Adipose tissue (tissue), 3 donors: Measurements from ENCODE around the gene RRAGD. TPM values are rescaled to one million over a fixed set of nuclear protein-coding genes. Genes with fewer than 3 reads are reported as not detected.

ENCODE experiments used
- H3K27ac ChIP-seq: one replicate; pipeline ENCODE4 v1.5.1; 2013; ENCODE audit warnings: low read depth, low read length
- WGBS, 3 donors: extraction: QIAGEN DNeasy Blood & Tissue Kit; methylation state at CpG; one replicate each; pipeline ENCODE4 v1.1.7; 2013; 5-methylcytosine and 5-hydroxymethylcytosine counted together
- polyA plus RNA-seq, 3 donors: library from polyadenylated mRNA; stranded (reverse); fragments of 200-250 nt; gene quantifications; one replicate each; pipeline ENCODE4 v1.2.3, GENCODE V29; 2013
- donor health status: healthy with polysubstance abuse.
- donor health status: Bipolar disorder and iron deficiency.
- donor health status: healthy.

RRAGD gene
- polyA plus RNA-seq, 3 donors: 3.7 to 12.3 (median 8.7) TPM

DNA sequence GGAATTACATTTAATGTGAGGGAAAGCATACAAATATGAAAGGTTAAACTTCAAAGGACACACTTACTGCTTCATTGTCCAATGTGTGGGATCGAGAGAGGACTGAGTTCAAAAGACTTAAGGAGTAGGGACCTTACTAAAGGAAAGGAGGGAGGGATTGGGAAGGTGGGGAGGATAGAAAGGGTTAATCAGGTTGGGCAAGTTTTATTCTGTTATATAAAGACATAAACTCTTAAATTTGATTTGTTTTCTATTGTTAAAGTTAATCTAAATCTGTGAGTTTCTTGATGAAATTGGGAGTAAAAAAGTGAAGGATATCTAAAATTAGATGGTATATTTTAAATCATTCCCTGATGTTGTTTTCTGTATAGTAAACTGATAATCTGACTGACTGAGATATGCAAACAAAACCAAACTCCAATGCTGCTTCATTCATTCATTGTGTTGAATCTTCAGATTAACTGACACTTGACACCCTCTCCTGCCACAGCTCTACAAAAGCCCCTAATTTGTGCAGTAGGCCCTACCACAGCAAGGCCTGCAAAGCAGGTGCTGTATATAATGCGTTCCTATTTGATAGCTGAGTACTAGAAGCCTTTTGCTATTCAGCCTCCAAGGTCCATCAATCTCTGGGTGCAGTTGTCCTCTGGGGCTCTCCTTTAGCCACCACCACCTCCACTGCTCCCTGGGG is 58.2 kb downstream of the RRAGD start:
- WGBS, 3 donors: 81 to 94% (median 84%) methylated on average over 2 of the region's 2 CpGs
- H3K27ac ChIP-seq: no peak overlapping the region

DNA sequence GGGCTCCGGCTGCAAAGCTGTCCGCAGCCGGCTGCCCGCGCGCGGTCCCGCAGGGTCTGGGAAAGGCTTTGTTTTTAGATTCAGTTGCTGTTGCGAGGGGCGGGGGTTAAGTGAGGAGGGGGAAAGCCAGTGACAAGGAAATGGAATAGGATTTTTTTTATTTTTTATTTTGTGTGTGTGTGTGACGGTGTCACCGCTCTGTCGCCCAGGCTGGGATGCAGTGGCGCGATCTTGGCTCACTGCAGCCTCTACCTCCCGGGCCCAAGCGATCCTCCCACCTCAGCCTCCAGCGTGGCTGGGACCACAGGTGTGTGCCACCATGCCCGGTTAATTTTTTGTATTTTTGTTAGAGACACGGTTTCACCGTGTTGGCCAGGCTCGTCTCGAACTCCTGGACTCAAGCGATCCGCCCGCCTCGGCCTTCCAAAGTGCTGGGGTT is 58.9 kb downstream of the RRAGD start:
- WGBS, 3 donors: 34 to 46% (median 40%) methylated on average over 27 of the region's 27 CpGs
- peak overlapping the region; percentile 93 for H3K27ac ChIP-seq

DNA sequence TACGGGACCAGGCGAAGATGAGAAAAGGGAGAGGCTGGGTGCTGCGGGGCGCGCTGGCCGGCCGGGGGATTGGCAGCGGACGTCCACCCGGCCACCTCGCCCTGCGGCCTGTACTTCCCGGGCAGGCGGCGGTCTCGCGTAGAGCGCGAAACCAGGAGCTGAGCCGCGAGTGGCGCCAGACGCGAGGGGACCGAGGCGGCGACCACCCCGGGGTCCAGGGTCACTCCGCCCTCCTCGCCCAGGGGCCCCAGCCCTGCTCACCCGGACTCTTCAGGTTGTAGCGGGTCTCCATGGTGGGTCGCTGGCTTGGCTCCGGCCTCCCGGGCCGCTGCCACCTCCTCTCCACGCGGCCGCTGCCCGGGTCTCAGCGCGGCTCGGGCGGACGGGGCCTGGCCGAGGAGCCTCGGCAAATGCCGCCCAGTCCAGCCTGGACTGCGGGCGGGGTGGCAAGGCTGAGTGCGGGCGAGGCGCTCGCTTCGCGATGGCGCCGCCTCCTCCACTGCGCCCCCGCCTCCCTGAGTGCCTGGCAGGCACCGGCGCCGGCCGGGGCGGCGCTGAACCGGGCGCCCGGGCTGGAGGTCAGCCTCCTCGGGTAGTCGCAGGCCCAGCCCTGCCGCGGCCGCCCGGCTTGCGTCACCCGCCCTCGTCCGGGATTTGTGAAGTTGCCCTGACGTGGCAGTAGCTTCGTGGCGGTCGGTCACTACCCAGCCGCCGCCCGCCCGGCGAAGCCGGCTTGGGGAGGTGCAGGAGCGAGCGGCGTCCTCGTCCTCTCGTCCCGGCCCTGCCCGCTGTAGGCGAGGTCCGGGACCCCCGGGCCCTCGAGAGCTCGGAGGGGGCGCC is 59.6 kb downstream of the RRAGD start, which contains the start of gene UBE2J1:
UBE2J1 (minus strand) TSS at position 445 of the 840 bp plus-strand sequence; CDS start at position 292, 153 bp downstream.
- H3K27ac ChIP-seq: peak within 1 kb of the TSS; percentile 93
- 0 to 1% (median 0%) methylated on average over 72 to 102 of the region's 102 CpGs for WGBS, 3 donors

DNA sequence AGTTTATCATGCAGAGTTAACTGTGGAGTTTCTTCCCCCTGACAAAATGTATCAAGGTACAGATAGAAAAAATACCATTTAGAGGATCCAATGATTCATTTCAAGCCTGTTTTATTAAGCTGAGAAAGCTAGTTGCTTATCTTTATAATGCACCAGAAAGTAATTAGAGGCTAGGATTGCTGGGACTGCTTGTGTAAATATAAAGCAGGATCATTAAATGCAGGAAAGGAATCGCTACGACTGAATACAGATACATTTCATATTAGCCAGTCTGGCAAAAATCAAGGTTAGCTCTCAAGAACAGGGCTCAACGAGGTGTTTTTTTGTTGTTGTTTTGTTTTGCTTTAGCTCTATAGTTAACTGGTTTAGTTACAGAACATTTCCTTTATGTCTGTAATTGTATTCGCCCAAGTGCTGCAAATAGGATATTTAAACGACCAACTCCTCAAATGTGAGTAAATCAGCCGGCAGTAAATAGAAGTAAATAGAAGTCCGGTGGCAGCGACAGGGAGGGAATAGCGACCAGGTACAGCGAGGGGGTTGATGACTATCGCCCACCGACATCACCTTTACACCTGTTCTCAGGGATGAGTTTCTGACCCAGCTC is 60.3 kb downstream of the RRAGD start:
- 0 to 1% (median 1%) methylated on average over 12 of the region's 12 CpGs for WGBS, 3 donors
- H3K27ac ChIP-seq: no peak overlapping the region

DNA sequence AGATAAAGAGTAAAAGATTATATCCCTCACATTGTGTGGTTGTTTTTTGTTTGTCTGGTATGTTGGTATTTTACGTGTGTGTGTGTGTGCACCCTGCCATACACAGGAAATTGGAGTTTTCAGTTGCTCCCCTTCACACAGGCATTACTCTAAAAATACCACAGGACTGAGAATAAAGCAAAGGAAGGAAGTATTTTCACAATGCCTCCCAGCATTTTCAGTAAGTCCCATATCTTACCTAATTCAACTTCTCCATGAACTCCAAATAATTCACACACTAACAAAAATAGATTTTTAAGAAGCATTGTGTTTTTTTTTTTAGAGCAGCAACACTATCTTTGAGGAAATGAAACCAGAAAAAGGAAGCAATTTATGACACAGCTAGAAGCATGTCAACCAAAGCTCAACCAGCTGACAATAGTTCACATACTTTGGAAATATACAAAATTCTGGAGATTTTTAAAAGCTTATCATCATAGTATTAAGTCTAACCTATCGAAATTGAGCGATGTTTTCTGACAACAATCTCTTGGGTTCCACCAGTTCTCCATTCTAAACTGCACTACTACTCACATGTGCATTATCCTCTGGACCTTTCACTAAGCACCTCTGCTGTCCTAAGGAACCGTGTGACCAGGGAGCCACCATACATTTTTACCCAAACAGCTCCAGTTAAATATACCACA is 61.6 kb downstream of the RRAGD start:
- no peak overlapping the region for H3K27ac ChIP-seq
- 27 to 31% (median 30%) methylated on average over 4 of the region's 4 CpGs for WGBS, 3 donors

DNA sequence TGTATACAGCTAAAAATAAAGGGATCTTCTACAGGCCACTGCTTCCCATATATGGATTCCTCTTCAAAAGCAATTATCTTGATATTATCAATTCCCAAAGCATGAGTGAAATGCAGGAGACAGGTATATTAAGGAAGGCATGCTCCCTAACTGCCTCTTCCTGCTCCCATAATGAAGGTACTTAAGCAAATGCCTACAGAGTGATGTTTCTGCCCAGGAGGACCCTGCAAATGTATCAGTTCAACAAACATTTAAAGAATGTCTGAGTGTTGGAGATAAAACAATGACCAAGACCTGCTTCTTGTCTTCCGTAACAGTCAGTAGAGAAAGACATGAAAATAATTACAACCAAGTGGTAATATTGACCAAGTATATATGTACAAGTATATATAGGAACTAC is 63.7 kb downstream of the RRAGD start:
- no peak overlapping the region for H3K27ac ChIP-seq
- WGBS, 3 donors: 93 to 100% (median 97%) methylated on average over 1 of the region's 1 CpG

DNA sequence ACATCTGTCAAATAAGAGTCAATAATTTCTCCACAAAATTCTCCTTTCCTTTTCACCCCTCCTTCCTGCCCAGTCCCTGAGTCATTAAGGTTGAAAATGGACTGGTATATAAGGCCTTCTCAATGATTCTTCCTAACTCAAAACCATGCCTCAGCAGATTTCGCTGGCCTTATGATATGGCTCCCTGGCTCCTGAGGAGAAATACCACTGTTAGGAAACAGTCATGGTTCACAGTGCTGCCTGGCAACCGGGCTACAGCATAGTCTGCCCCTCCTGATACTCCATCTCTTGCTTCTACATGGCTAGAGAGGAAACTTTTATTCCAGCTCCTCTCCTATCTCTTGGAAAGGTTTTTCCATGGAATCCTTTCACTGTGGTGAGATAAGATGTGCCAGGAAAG is 64.2 kb downstream of the RRAGD start:
- WGBS, 3 donors: 54 to 63% (median 62%) methylated on average over 2 of the region's 2 CpGs
- H3K27ac ChIP-seq: no peak overlapping the region

DNA sequence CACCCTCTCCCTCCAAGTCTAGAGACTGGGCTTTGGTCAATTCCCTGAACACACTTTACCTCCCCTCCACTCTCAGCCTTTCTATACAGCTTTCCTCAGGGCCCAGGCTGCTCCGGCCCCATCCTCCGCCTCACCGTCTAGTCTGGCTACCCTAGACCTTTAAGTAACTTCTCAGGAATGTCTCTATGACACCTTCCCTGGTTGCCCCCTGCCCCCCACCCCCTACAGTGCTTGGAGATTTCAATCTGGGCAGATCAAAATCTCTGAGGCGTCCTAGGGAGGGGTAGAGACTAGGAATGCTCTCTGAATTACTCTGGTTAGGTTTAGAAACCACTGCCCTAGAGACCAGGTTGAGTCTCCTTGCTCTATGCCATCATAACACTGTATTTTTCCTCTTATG is 65.6 kb downstream of the RRAGD start:
- WGBS, 3 donors: 89 to 92% (median 90%) methylated on average over 4 of the region's 4 CpGs
- no peak overlapping the region for H3K27ac ChIP-seq

DNA sequence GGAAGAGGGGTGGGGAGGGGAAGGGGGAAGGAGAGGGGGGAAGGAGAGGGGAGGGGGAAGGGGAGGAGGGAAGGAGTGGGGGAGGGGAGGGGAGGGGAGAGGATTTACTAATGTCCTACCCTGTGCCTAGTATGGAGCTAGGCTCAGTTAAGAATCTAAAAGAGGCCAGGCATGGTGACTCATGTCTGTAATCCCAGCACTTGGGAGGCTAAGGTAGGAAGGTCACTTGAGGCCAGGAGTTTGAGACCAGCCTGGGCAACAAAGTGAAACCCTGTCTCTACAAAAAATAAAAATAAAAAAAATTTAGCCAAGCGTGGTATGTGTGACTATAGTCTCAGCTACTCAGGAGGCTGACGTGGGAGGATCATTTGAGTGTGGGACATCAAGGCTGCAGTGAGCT is 72.5 kb downstream of the RRAGD start:
- 92 to 96% (median 95%) methylated on average over 2 of the region's 2 CpGs for WGBS, 3 donors
- no peak overlapping the region for H3K27ac ChIP-seq

DNA sequence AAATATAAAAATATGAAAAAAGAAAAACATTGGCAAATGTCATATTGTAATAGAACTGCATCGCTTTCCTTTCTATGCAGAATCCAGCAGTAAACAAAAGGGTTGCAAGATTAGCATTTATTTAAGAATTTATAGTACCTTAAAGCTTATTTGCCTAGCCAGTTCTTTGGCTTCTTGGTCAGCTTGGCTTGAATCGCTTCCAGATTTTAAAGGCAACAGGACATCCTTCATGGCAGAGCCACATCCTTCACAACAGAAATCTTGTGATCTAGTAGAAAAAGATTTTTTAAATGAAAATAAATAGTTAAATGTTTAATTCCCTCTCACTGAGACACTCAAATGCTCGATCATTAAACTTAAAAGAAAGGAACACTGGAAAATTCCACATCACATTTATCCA is 76.9 kb downstream of the RRAGD start:
- H3K27ac ChIP-seq: no peak overlapping the region
- WGBS, 3 donors: 78 to 92% (median 81%) methylated on average over 3 of the region's 3 CpGs

DNA sequence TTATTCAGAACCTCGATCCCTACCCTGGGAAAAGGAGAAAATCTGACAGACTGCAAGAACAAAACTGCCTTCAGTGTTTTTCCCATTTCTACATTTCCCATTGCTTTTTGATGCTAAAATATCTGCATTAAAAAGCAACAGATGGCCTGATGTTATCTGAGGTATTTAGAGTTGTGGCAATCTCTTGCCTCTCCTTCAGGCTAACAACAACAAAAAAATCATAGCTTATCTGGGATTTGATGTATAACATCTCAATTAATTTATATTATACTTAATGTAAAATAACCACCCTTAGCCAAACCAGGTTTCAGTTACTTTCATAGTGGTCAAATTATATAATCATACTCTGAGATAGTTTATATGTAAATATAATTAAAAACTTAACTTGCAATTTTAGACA is 81.2 kb downstream of the RRAGD start:
- 90 to 100% (median 98%) methylated on average over 1 of the region's 1 CpG for WGBS, 3 donors
- no peak overlapping the region for H3K27ac ChIP-seq

DNA sequence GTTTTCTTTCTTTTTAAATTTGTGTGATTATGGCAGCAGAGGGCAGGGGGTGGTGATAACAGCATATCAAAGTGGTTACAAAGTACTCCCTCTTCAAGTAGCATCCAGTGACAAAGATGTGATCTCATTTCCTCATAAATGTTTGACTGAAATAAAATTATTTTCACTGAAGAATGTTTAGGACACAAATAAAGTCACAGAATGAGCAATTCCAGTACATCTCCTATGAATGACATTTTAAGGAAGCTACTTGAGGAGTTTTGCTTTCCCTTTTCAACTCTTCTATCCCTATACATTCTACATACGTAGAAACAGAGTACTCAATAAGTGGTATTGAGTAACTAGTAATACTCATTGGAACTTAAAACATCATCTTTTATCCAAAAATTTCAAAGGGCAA is 83.1 kb downstream of the RRAGD start:
- no peak overlapping the region for H3K27ac ChIP-seq
- 88 to 97% (median 94%) methylated on average over 1 of the region's 1 CpG for WGBS, 3 donors

DNA sequence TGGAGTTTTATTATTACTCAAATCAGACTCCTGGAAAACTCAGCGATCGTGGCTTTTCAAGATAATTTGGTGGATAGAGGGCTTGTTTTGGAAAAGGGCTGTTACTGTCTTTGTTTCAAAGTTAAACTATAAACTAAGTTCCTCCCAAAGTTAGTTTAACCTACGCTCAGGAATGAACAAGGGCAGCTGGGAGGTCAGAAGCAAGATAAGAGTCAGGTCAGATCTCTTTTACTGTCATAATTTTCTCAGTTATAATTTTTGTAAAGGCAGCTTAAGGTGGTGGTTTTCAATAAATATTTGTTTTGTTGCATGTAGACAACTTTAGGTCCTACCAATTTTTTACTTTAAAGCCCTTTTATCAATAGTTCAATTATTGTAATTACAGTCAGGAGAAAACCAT is 87.8 kb downstream of the RRAGD start:
- no peak overlapping the region for H3K27ac ChIP-seq
- 70 to 89% (median 87%) methylated on average over 3 of the region's 3 CpGs for WGBS, 3 donors

DNA sequence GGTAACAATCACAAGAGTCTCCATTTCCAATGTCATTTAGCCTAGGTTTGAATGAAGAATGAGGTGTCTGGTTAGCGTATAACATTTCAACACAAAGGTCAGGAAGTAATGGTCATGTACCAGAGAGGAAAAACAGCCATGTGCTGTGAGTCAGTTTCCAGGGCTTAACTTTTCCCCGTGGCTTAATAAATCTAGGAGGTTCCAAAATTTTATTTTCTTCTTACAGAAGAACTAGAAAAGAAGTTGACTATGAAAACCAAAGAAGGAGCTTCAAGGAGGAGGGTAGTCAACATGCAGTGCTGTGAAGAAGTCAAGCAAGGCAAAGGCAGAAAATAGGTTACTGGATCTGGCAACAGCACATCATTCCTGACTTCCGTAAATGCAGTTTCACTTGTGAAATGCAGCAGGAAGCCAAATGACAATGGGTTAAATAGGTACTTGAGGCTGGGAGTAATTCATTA is 88.5 kb downstream of the RRAGD start:
- no peak overlapping the region for H3K27ac ChIP-seq
- 29 to 82% (median 33%) methylated on average over 3 of the region's 3 CpGs for WGBS, 3 donors

DNA sequence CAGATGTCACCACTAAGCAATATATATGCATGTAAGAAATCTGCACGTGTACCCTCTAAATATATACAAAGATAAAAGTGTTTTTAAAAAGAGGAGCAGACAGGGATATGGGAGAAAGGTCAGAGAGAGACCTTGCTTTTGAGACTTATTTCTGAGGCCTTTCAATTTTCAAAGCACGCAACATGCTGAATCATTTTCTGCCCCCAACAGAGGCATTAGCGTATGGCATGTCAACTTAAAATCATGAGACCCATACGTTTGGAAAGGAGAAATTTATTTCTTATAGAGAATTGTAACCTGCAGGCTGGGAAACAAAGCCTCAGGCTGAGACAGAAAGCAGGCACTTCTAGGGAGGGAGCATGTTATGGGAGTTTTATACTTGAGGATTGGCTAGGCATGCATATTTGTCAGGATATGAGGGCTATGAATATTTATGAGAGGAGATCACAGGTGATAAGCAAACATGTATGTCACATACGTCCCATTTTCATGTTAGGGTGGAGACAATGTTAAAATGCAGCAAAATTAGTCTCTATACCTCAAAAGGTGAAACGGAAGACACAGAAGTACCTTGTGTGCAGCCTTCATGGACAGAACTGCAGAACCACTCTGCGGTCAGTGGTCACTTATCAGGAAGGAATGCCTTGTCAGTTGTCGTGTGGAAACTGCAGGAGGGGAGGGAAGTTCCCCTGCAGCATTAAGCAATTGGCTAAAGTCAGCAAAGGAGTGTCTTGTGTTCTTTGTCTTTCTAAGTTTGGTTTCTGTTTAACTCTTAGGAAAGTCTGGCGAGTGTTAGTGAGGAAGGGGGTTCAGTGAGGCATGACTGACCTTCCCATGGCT is 90.7 kb downstream of the RRAGD start:
- 57 to 78% (median 63%) methylated on average over 9 of the region's 9 CpGs for WGBS, 3 donors
- H3K27ac ChIP-seq: no peak overlapping the region

DNA sequence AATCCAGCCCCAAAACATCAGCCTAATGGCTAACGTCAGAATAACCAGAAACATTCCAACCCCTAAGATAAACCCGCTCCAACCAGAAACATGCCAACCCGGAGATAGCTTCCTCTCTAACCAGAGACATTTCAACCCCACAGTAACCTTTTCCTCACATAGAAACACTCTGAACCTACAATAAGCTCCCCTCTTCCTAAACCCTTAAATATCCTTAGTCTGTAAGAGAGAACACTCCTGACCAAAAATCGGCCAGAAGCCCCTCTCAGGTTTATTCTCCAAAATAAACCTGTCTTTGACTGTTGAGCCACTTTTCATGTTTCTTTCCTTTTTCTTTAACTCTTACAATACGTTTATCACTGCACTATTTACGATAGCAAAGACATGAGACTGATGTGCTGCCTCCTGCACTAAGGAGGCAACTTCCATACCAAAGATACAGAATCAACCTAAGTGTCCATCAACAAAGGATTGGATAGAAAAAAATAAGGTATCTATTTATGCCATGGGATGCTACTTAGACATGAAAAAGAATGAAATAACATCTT is 92.0 kb downstream of the RRAGD start:
- H3K27ac ChIP-seq: no peak overlapping the region
- WGBS, 3 donors: 92 to 95% (median 94%) methylated on average over 6 of the region's 6 CpGs

DNA sequence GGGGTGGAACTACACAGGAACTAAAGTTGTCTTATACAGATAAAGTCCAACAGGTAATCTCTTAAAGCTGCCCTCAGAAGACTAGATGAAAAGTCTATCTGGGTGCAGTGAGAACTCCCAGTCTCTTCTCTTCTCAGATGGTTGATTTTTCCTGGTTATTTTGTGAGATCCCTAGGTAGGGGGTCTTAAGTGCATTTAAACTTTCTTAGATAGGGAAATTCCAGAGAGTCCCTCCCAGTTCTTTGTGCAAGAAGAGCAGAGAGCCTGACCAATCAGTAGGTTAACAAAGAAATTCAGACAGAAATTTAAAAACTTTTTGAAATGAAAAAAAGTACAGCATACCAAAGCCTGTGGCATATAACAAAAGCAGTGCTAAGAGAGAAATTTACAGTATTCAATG is 95.0 kb downstream of the RRAGD start:
- no peak overlapping the region for H3K27ac ChIP-seq
